GM12878 (cell line): ENCODE measurements around the gene HTR4. TPM values are rescaled to one million over a fixed set of nuclear protein-coding genes. Genes with fewer than 3 reads are reported as not detected.

Experiments used
- ATAC-seq: fragments of 200-7000 bp; cut with Tn5 transposase; 3 replicates; pipeline ENCODE4 v1.9.1; 2020; ENCODE audit warnings: mild to moderate bottlenecking, moderate library complexity
- BruUV-seq: library from RNA; stranded (reverse); fragments of 400-500 nt; replicated peaks from 2 replicates; lab custom pipeline; 2021; lab: Mats Ljungman, UMichigan
- CTCF ChIA-PET: fragments of 300-600 bp; sonication (Branson Sonifier 250); formaldehyde crosslinking; extraction: SDS; loops from one replicate; lab custom pipeline; 2021; ENCODE audit warnings: inconsistent platforms; lab: Yijun Ruan, JAX
- POLR2A ChIA-PET: fragments of 350-600 bp; formaldehyde crosslinking; extraction: SDS; loops from one replicate; lab custom pipeline; 2021; ENCODE audit warnings: inconsistent platforms; lab: Charles Lee
- RAD21 ChIA-PET: fragments of 300-600 bp; sonication (Branson Sonifier 250); formaldehyde crosslinking; loops from one replicate; lab custom pipeline; 2023; ENCODE audit warnings: antibody characterized with exemption; ENCODE audit not compliant: unreplicated experiment; lab: Charles Lee
- SMC1A ChIA-PET: fragments of 300-600 bp; sonication (Branson Sonifier 250); formaldehyde crosslinking; loops from one replicate; lab custom pipeline; 2023; ENCODE audit not compliant: unreplicated experiment, uncharacterized antibody; lab: Charles Lee
- DNase-seq: peaks from one replicate; pipeline ENCODE4 v3.0.0-alpha.2; 2011; ENCODE audit warnings: low read depth, low spot score
- FAIRE-seq: peaks from 3 replicates; lab custom pipeline; 2011; peaks lifted over from hg19 to GRCh38; lab: Jason Lieb, UNC
- H2AFZ ChIP-seq: 2 replicates; pipeline ENCODE4 v1.6.0; 2011; ENCODE audit warnings: low read depth, low read length, control low read depth; ENCODE audit not compliant: control insufficient read depth
- H3K27ac ChIP-seq: 2 replicates; pipeline ENCODE4 v1.5.1; 2011; ENCODE audit warnings: control low read depth; ENCODE audit not compliant: control insufficient read depth, insufficient read depth
- H3K27me3 ChIP-seq, 2 experiments: replicated peaks in 1 of 2; 2 replicates each; pipeline versions ENCODE4 v1.6.0 to v1.6.1; 2011; ENCODE audit warnings: low read length in 1 of 2; ENCODE audit not compliant: control insufficient read depth in 2 of 2, insufficient read depth in 2 of 2
- H3K36me3 ChIP-seq, 2 experiments: 2 replicates each; pipeline ENCODE4 v1.5.1; 2011; ENCODE audit warnings: low read length in 1 of 2; ENCODE audit not compliant: control insufficient read depth in 2 of 2, insufficient read depth in 2 of 2
- H3K4me1 ChIP-seq: 2 replicates; pipeline ENCODE4 v1.6.1; 2011; ENCODE audit warnings: mild to moderate bottlenecking, low read length, moderate library complexity, mixed read lengths; ENCODE audit not compliant: control insufficient read depth, insufficient read depth
- H3K4me2 ChIP-seq: 2 replicates; pipeline ENCODE4 v1.6.0; 2011; ENCODE audit warnings: control low read depth; ENCODE audit not compliant: control insufficient read depth, insufficient read depth
- H3K4me3 ChIP-seq: fragments of 200-600 bp; sonication (generic); 2 replicates; pipeline ENCODE4 v1.5.1; 2016
- H3K79me2 ChIP-seq: 2 replicates; pipeline ENCODE4 v1.6.0; 2011; ENCODE audit warnings: low read length; ENCODE audit not compliant: control insufficient read depth, insufficient read depth
- H3K9ac ChIP-seq: 2 replicates; pipeline ENCODE4 v1.8.0; 2011; ENCODE audit warnings: low read length, control low read depth, mixed read lengths; ENCODE audit not compliant: control insufficient read depth, insufficient read depth
- H3K9me3 ChIP-seq: replicated peaks from 3 replicates; pipeline ENCODE4 v1.5.1; 2011; ENCODE audit warnings: mild to moderate bottlenecking, low read length; ENCODE audit not compliant: control insufficient read depth, insufficient read depth
- H4K20me1 ChIP-seq: 2 replicates; pipeline ENCODE4 v1.6.0; 2011; ENCODE audit not compliant: control insufficient read depth, insufficient read depth
- ETV6 ChIP-seq, 2 experiments: fragments of 450-650 bp in 1 of 2; IDR thresholded peaks in 1 of 2; conservative IDR thresholded peaks in 1 of 2; 2 replicates each; pipeline ENCODE4 v1.6.1; 2014; ENCODE audit warnings: antibody characterized with exemption in 1 of 2, borderline replicate concordance in 1 of 2, low read depth in 1 of 2, mild to moderate bottlenecking in 1 of 2, moderate library complexity in 1 of 2
- HSF1 ChIP-seq: fragments of 150-350 bp; IDR thresholded peaks from 2 replicates; pipeline ENCODE4 v1.6.1; 2014; ENCODE audit warnings: mild to moderate bottlenecking, low read depth, low read length
- MAX ChIP-seq: IDR thresholded peaks from 2 replicates; pipeline ENCODE4 v1.6.1; 2012; ENCODE audit warnings: low read depth, low read length, improper control_type of control experiment
- NFYA ChIP-seq: IDR thresholded peaks from 2 replicates; pipeline ENCODE4 v1.6.1; 2011; ENCODE audit warnings: low read depth, mild to moderate bottlenecking, low read length, improper control_type of control experiment, borderline replicate concordance
- REST ChIP-seq: IDR thresholded peaks from 2 replicates; pipeline ENCODE4 v1.6.1; 2012; ENCODE audit warnings: mild to moderate bottlenecking, low read depth, low read length
- SUPT20H ChIP-seq: IDR thresholded peaks from 2 replicates; pipeline ENCODE4 v1.6.1; 2011; ENCODE audit warnings: low read depth, mild to moderate bottlenecking, low read length, moderate library complexity, borderline replicate concordance; ENCODE audit not compliant: control insufficient read depth
- WGBS: methylation state at CpG from one replicate; pipeline ENCODE4 v1.1.6; 2016; ENCODE audit warnings: low lambda C conversion rate; ENCODE audit not compliant: insufficient replicate concordance, insufficient coverage; ENCODE audit errors: missing lambda C conversion rate; 5-methylcytosine and 5-hydroxymethylcytosine counted together
- in situ Hi-C: fragments of 300-500 bp; cut with MboI; formaldehyde crosslinking; loops from 9 replicates; pipeline ENCODE4 v1.14.3; 2018; ENCODE audit warnings: mixed read lengths
- intact Hi-C: fragments of 100-400 bp; cut with micrococcal nuclease; formaldehyde crosslinking; loops from one replicate; pipeline ENCODE4 v1.14.2; 2022; ENCODE audit not compliant: unreplicated experiment
- polyA plus RNA-seq, 11 experiments: library from polyadenylated mRNA; depleted of rRNA in 4 of 11; unstranded in 6 of 11; stranded (reverse) in 5 of 11; fragments of >200 nt; fragmentation: Nextera tagmentation in 4 of 11; fragmentation: Illumina TruSeq in 1 of 11; extraction: Ambion mirVana in 4 of 11; extraction: Trizol in 1 of 11; gene quantifications; 1 replicate in 1 of 11; 2 replicates in 10 of 11; pipeline versions ENCODE4 v1.2.1 to v1.2.3, GENCODE V29; 2011 to 2016; ENCODE audit warnings: inconsistent platforms in 2 of 11, missing spikeins in 2 of 11, low read depth in 1 of 11
- total RNA-seq, 4 experiments: library from RNA; depleted of rRNA in 3 of 4; stranded (reverse); fragments of >200 nt in 3 of 4; fragmentation: Illumina TruSeq in 1 of 4; extraction: Trizol in 1 of 4; gene quantifications; 2 replicates each; pipeline versions ENCODE4 v1.2.1 to v1.2.3, GENCODE V29; 2013 to 2021

HTR4 gene
- total and polyA plus RNA-seq, 10 of the 15 experiments (the other 5 are each of a cell fraction or from before 2014, with no cell fraction given): not detected

- ATAC-seq (no peak), DNase-seq (no peak), FAIRE-seq (no peak)
- in situ Hi-C loops: no loop called here
- no peaks in the 10 kb centered on the region for H3K9me3 ChIP-seq
- no peaks in the 10 kb centered on the region for H4K20me1 ChIP-seq
- SMC1A ChIA-PET: no interaction called here
- intact Hi-C loops: no loop called here
- POLR2A ChIA-PET: no interaction called here
- H3K27ac ChIP-seq: no peak overlapping the region
- 0% methylated on average over 2 of the region's 2 CpGs for WGBS
- H3K79me2 ChIP-seq: no peaks in the 10 kb centered on the region
- TF ChIP-seq SUPT20H: no peak
- TF ChIP-seq REST: no peak
- TF ChIP-seq HSF1: no peak
- no peak for TF ChIP-seq ETV6 (conservative IDR thresholded peaks at IDR 0.05 in 1 of 2, IDR thresholded peaks at IDR 0.05 in 1 of 2; ENCODE audit: borderline replicate concordance in 1 of 2, low read depth in 1 of 2)
- TF ChIP-seq MAX: no peak
- TF ChIP-seq NFYA: no peak
- no peak overlapping the region for H2AFZ ChIP-seq
- no peak overlapping the region for H3K4me2 ChIP-seq
- RAD21 ChIA-PET: no interaction called here
- no peaks in the 10 kb centered on the region for H3K27me3 ChIP-seq
- H3K9ac ChIP-seq: no peak overlapping the region
- H3K4me3 ChIP-seq: no peak overlapping the region
- no TSS peak for BruUV-seq
- no peaks in the 10 kb centered on the region for H3K4me1 ChIP-seq
- CTCF ChIA-PET: interaction anchor here (0.9 to 1.8 kb wide), 3 partner anchors 23 to 241 kb away, joined by 3 to 6 read pairs (median 5); no protein-coding TSS in a partner anchor
- no peaks in the 10 kb centered on the region for H3K36me3 ChIP-seq
Measured at GRCh38 chr5:148684528-148684927, 30.2 kb upstream of the HTR4 start.
